ENCODE measurements around the gene KIRREL2. TPM values are rescaled to one million over a fixed set of nuclear protein-coding genes. Genes with fewer than 3 reads are reported as not detected.
A peak's percentile ranks its signal among the peaks of the same experiment; 100 is the strongest.

KIRREL2 gene
- total RNA-seq, 3 donors from 2014 or later (not counting 1 experiment from before 2014, with no cell fraction given), result 0.27 TPM; not detected in 2

DNA sequence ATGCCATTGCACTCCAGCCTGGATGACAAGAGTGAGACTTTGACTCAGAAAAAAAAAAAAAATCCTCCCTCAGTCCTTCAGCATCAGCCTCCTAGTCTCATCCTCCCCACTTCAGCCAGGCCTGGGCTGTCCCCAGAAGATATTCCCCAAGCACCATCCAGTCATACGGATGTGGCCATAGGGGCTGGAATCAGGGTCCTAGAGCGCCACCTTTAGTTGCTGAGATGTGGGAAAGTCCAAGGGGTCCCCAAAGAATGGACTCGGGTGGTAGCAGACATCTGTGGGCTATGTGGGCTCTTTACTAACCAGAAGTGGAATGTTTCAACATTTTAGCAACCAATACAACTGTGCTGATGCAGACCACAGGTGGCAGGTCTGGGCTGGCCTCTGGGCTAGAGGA is 54.5 kb downstream of the KIRREL2 start:
- Mint-ChIP-seq H3K9me3 (no peaks in the 10 kb centered on the region), H3K4me1 (peaks cover 35 to 38% of the 10 kb centered on the region in 2 donors), H3K36me3 (no peaks in the 10 kb centered on the region), H3K27ac (peak overlapping the region in 1 of 2 donors; percentile 7), H3K4me3 (no peak overlapping the region), H3K27me3 (ENCODE audit: low read depth in 2 of 2) (no peaks in the 10 kb centered on the region)
- Histone ChIP-seq H3K4me3 (ENCODE audit: low read length) (no peak overlapping the region), H3K36me3 (ENCODE audit: control insufficient read depth, insufficient read depth, low read length) (peaks cover 2% of the 10 kb centered on the region), H3K27ac (ENCODE audit: low read length) (peak overlapping the region; percentile 6), H3K9me3 (ENCODE audit: control insufficient read depth, insufficient read depth, low read length) (no peaks in the 10 kb centered on the region), H3K4me1 (ENCODE audit: control insufficient read depth, insufficient read depth, low read length) (peaks cover 52% of the 10 kb centered on the region), H3K27me3 (ENCODE audit: control insufficient read depth, insufficient read depth, low read length) (no peaks in the 10 kb centered on the region)
- DNase-seq, result no peak
- 72% methylated on average over 3 of the region's 3 CpGs for WGBS (ENCODE audit: insufficient coverage)
- intact Hi-C loops (cut with micrococcal nuclease), result no loop called here
- ATAC-seq, result no peak
- TF ChIP-seq, protein P1, sequence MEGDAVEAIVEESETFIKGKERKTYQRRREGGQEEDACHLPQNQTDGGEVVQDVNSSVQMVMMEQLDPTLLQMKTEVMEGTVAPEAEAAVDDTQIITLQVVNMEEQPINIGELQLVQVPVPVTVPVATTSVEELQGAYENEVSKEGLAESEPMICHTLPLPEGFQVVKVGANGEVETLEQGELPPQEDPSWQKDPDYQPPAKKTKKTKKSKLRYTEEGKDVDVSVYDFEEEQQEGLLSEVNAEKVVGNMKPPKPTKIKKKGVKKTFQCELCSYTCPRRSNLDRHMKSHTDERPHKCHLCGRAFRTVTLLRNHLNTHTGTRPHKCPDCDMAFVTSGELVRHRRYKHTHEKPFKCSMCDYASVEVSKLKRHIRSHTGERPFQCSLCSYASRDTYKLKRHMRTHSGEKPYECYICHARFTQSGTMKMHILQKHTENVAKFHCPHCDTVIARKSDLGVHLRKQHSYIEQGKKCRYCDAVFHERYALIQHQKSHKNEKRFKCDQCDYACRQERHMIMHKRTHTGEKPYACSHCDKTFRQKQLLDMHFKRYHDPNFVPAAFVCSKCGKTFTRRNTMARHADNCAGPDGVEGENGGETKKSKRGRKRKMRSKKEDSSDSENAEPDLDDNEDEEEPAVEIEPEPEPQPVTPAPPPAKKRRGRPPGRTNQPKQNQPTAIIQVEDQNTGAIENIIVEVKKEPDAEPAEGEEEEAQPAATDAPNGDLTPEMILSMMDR (IDR thresholded peaks at IDR 0.05), result no peak

DNA sequence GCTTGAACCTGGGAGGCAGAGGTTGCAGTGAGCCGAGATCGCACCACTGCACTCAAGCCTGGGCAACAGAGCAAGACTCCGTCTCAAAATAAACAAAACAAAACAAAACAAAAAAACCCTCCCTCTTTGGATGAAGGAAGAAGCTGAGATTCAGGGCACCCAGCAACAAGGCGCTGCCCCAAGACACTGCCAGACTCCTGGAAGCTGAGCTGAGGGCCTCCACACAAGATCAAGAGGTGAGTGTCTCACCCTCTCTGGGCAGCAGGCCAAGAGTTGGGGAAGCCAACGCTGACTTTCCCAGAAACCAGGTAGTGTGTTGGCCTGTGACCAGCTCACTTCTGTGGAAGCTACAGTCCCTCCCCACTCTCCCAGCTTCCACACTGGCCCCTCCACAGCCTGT is 55.1 kb downstream of the KIRREL2 start:
- H3K36me3 ChIP-seq (ENCODE audit: control insufficient read depth, insufficient read depth, low read length), result no peaks in the 10 kb centered on the region
- Mint-ChIP-seq H3K27me3 (ENCODE audit: low read depth in 2 of 2) (no peaks in the 10 kb centered on the region), H3K9me3 (no peaks in the 10 kb centered on the region), H3K4me3 (no peak overlapping the region), H3K27ac (peak overlapping the region in 1 of 2 donors; percentile 7), H3K4me1 (peaks cover 30 to 33% of the 10 kb centered on the region in 2 donors), H3K36me3 (no peaks in the 10 kb centered on the region)
- H3K4me3 ChIP-seq (ENCODE audit: low read length), result no peak overlapping the region
- H3K4me1 ChIP-seq (ENCODE audit: control insufficient read depth, insufficient read depth, low read length), result peaks cover 46% of the 10 kb centered on the region
- 44% methylated on average over 3 of the region's 5 CpGs for WGBS (ENCODE audit: insufficient coverage)
- DNase-seq (no peak), ATAC-seq (no peak)
- H3K27me3 ChIP-seq (ENCODE audit: control insufficient read depth, insufficient read depth, low read length), result no peaks in the 10 kb centered on the region
- intact Hi-C loops (cut with micrococcal nuclease), result no loop called here
- no peak overlapping the region for H3K27ac ChIP-seq (ENCODE audit: low read length)
- TF ChIP-seq, protein P1 (IDR thresholded peaks at IDR 0.05), result no peak
- no peaks in the 10 kb centered on the region for H3K9me3 ChIP-seq (ENCODE audit: control insufficient read depth, insufficient read depth, low read length)

DNA sequence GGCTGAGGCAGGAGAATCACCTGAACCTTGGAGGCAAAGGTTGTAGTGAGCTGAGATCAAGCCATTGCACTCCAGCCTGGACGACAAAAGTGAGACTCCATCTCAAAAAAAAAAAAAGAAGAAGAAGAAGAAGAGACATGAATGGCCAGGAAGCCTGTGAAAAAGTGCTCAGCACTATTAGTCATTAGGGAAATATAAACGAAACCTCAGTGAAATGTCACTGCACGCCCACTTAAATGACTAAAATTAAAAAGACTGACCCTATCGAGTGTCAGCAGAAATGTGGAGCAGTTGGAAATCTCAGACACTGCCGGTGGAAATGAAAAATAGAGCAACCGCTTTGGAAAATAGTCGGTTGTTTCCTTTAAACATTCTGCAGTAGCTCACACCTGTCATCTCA is 56.9 kb downstream of the KIRREL2 start:
- Histone ChIP-seq H3K27me3 (ENCODE audit: control insufficient read depth, insufficient read depth, low read length) (no peaks in the 10 kb centered on the region), H3K4me1 (ENCODE audit: control insufficient read depth, insufficient read depth, low read length) (peaks cover 29% of the 10 kb centered on the region), H3K36me3 (ENCODE audit: control insufficient read depth, insufficient read depth, low read length) (no peaks in the 10 kb centered on the region), H3K27ac (ENCODE audit: low read length) (no peak overlapping the region), H3K9me3 (ENCODE audit: control insufficient read depth, insufficient read depth, low read length) (no peaks in the 10 kb centered on the region), H3K4me3 (ENCODE audit: low read length) (no peak overlapping the region)
- Mint-ChIP-seq H3K4me3 (no peak overlapping the region), H3K36me3 (no peaks in the 10 kb centered on the region), H3K9me3 (no peaks in the 10 kb centered on the region), H3K27me3 (ENCODE audit: low read depth in 2 of 2) (no peaks in the 10 kb centered on the region), H3K4me1 (peaks cover 13 to 18% of the 10 kb centered on the region in 2 donors), H3K27ac (no peak overlapping the region)
- TF ChIP-seq, protein P1 (IDR thresholded peaks at IDR 0.05), result no peak
- 59% methylated on average over 7 of the region's 7 CpGs for WGBS (ENCODE audit: insufficient coverage)
- intact Hi-C loops (cut with micrococcal nuclease), result no loop called here
- ATAC-seq (no peak), DNase-seq (no peak)

DNA sequence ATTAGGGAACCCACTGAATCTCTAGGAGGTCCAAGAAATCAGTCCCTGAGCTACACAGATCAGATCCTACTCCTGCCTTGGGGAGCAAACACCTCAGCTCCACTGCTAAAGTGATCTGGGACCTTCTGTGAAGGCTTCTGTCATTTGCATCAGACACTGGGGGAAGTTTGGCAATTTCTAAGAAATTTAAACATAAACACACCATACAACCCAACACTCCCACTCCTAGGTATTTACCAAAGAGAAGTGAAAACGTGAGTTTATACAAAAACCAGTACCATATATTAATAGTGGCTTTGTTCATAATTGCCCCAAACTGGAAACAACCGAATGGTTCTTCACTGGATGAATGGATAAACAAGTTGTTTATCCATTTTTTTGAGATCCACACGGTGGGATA is 58.7 kb downstream of the KIRREL2 start:
- peaks cover 10% of the 10 kb centered on the region for H3K4me1 ChIP-seq (ENCODE audit: control insufficient read depth, insufficient read depth, low read length)

More for the DNA sequence above, 58.7 kb downstream of the KIRREL2 start:
- H3K27me3 Mint-ChIP-seq (ENCODE audit: low read depth in 2 of 2), result no peaks in the 10 kb centered on the region
- no peak overlapping the region for H3K27ac Mint-ChIP-seq
- intact Hi-C loops (cut with micrococcal nuclease), result no loop called here
- peaks cover 0 to 5% of the 10 kb centered on the region in 2 donors for H3K4me1 Mint-ChIP-seq
- no peaks in the 10 kb centered on the region for H3K36me3 Mint-ChIP-seq
- H3K36me3 ChIP-seq (ENCODE audit: control insufficient read depth, insufficient read depth, low read length), result no peaks in the 10 kb centered on the region
- H3K27me3 ChIP-seq (ENCODE audit: control insufficient read depth, insufficient read depth, low read length), result no peaks in the 10 kb centered on the region
- H3K9me3 Mint-ChIP-seq, result no peaks in the 10 kb centered on the region
- H3K4me3 ChIP-seq (ENCODE audit: low read length), result no peak overlapping the region
- H3K4me3 Mint-ChIP-seq, result no peak overlapping the region
- no peaks in the 10 kb centered on the region for H3K9me3 ChIP-seq (ENCODE audit: control insufficient read depth, insufficient read depth, low read length)
- TF ChIP-seq, protein P1 (IDR thresholded peaks at IDR 0.05), result no peak
- DNase-seq (no peak), ATAC-seq (no peak)
- WGBS (ENCODE audit: insufficient coverage), result 60% methylated on average over 1 of the region's 3 CpGs
- H3K27ac ChIP-seq (ENCODE audit: low read length), result no peak overlapping the region

All from natural killer cell (primary cell).